GM18498 (cell line): ENCODE results near the gene EARS2.

ENCODE experiments used
- ATAC-seq: cut with Tn5 transposase; IDR thresholded peaks from one replicate; pipeline ENCODE4 v1.9.1; 2021; ENCODE audit warnings: mild to moderate bottlenecking, moderate library complexity; ENCODE audit not compliant: unreplicated experiment

EARS2 gene

GRCh38 chr16:23508589-23509440 is 48.3 kb downstream of the EARS2 start:
- no peak for ATAC-seq

GRCh38 chr16:23506606-23506994 is 50.5 kb downstream of the EARS2 start:
- ATAC-seq, result no peak

- no peak for ATAC-seq
These were observed 51.2 kb downstream of the EARS2 start for GRCh38 chr16:23505671-23506605.

GRCh38 chr16:23505180-23505665 is 51.9 kb downstream of the EARS2 start:
- ATAC-seq, result peak; percentile 5

- peak; percentile 65 for ATAC-seq
These were observed 52.5 kb downstream of the EARS2 start for GRCh38 chr16:23504453-23505179.

GRCh38 chr16:23504076-23504452 is 53.1 kb downstream of the EARS2 start:
- no peak for ATAC-seq

GRCh38 chr16:23502466-23502865 is 54.7 kb downstream of the EARS2 start:
- no peak for ATAC-seq

- no peak for ATAC-seq
These were observed 55.9 kb downstream of the EARS2 start for GRCh38 chr16:23501291-23501690.

- ATAC-seq, result no peak
These were observed 56.3 kb downstream of the EARS2 start for GRCh38 chr16:23500862-23501225.

- no peak for ATAC-seq
These were observed 56.8 kb downstream of the EARS2 start for GRCh38 chr16:23500212-23500861.

- ATAC-seq, result no peak
These were observed 57.3 kb downstream of the EARS2 start for GRCh38 chr16:23499801-23500200.

- ATAC-seq, result no peak
These were observed 58.3 kb downstream of the EARS2 start for GRCh38 chr16:23498863-23499262.

- no peak for ATAC-seq
These were observed 59.6 kb downstream of the EARS2 start for GRCh38 chr16:23497543-23497868.

- no peak for ATAC-seq
These were observed 60.2 kb downstream of the EARS2 start for GRCh38 chr16:23496821-23497542.

- no peak for ATAC-seq
These were observed 61.5 kb downstream of the EARS2 start for GRCh38 chr16:23495671-23496070.

GRCh38 chr16:23494188-23494587 is 63.0 kb downstream of the EARS2 start:
- ATAC-seq, result no peak

GRCh38 chr16:23491490-23492391 is 65.4 kb downstream of the EARS2 start:
- no peak for ATAC-seq

GRCh38 chr16:23486480-23486879 is 70.7 kb downstream of the EARS2 start:
- ATAC-seq, result no peak

GRCh38 chr16:23485841-23486240 is 71.3 kb downstream of the EARS2 start:
- ATAC-seq, result no peak
